Measurements from ENCODE around the gene TMEM151B. TPM values are rescaled to one million over a fixed set of nuclear protein-coding genes. Genes with fewer than 3 reads are reported as not detected.

TMEM151B gene
- not detected for total RNA-seq
- under 1 TPM in 2 of 3 donors, not detected in 1; 0.04 to 0.07 TPM for polyA plus RNA-seq
- long read RNA-seq, donor 1: 0 reads
- long read RNA-seq, donor 2: 0 reads

- WGBS, 3 donors: 15 to 50% (median 45%) methylated on average over 10 to 29 of the region's 29 CpGs
Observed at GRCh38 chr6:44269921-44270525, at the start of gene TMEM151B. Gene TMEM151B, plus strand, starts transcription at chr6:44270450. Its CDS starts 293 bp downstream, at chr6:44270743.

GRCh38 chr6:44220913-44221290, 49.3 kb upstream of the TMEM151B start:
- DNase-seq: no peak
- 65 to 78% (median 70%) methylated on average over 4 of the region's 4 CpGs for WGBS, 3 donors
- intact Hi-C loops (cut with DNase I): no loop called here

More at GRCh38 chr6:44269921-44270525, at the start of gene TMEM151B:
- DNase-seq (peak in 1 of 2 donors; percentile 48), ATAC-seq (no peak)
- Histone ChIP-seq H3K27ac (no peak within 1 kb of the TSS), H3K9me3 (no peaks in the 10 kb centered on the region), H3K4me1 (no peaks in the 10 kb centered on the region), H3K36me3 (ENCODE audit: insufficient read depth in 1 of 2, low read depth in 1 of 2) (no peaks in the 10 kb centered on the region), H3K27me3 (ENCODE audit: insufficient read depth in 3 of 3, low read length in 2 of 3) (peaks cover 0 to 29% (median 13%) of the 10 kb centered on the region in 3 donors), H3K4me3 (peak within 1 kb of the TSS; percentile 44)
- intact Hi-C loops (cut with DNase I): loop anchor here (5.0 kb wide), 2 partner anchors 37 to 67 kb away; no protein-coding TSS in a partner anchor
- TF ChIP-seq CTCF (IDR thresholded peaks at IDR 0.05): no peak

GRCh38 chr6:44221291-44221960, 48.8 kb upstream of the TMEM151B start:
- intact Hi-C loops (cut with DNase I): no loop called here
- Histone ChIP-seq H3K4me1 (peaks cover 61% of the 10 kb centered on the region), H3K36me3 (ENCODE audit: insufficient read depth in 1 of 2, low read depth in 1 of 2) (no peaks in the 10 kb centered on the region), H3K27ac (peak overlapping the region; percentile 87), H3K27me3 (ENCODE audit: insufficient read depth in 3 of 3, low read length in 2 of 3) (no peaks in the 10 kb centered on the region), H3K4me3 (peak overlapping the region; percentile 22), H3K9me3 (no peaks in the 10 kb centered on the region)
- 7 to 11% (median 7%) methylated on average over 4 of the region's 4 CpGs for WGBS, 3 donors
- peak; percentile 53 for TF ChIP-seq CTCF (IDR thresholded peaks at IDR 0.05)
- peak; percentile 78 to 85 (median 84) for ATAC-seq
- DNase-seq: peak; percentile 90 to 94

More at GRCh38 chr6:44220913-44221290, 49.3 kb upstream of the TMEM151B start:
- H3K4me3 ChIP-seq: no peak overlapping the region
- H3K4me1 ChIP-seq: peaks cover 60% of the 10 kb centered on the region
- no peaks in the 10 kb centered on the region for H3K9me3 ChIP-seq
- ATAC-seq: no peak
- H3K27ac ChIP-seq: peak overlapping the region; percentile 87
- TF ChIP-seq CTCF (IDR thresholded peaks at IDR 0.05): no peak
- no peaks in the 10 kb centered on the region for H3K36me3 ChIP-seq (ENCODE audit: insufficient read depth in 1 of 2, low read depth in 1 of 2)
- no peaks in the 10 kb centered on the region for H3K27me3 ChIP-seq (ENCODE audit: insufficient read depth in 3 of 3, low read length in 2 of 3)

DNA sequence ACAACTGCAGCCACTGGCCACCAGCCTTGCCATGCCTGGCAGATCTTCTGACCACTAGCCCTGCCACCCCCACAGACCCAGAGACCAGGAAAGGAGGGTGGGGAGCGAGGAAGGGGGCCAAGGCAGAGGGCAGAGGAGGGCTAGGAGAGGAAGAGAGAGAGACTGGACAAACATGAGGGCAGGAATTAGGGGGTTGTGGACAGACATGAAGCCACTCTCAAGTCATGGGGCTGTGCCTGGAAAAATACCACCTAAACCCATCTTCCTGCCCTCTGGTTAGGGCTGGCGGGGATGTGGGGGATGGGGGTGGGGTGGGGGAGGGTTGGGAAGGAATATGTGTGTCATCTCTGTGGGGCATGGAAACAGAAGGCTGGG, 48.3 kb upstream of the TMEM151B start:
- Histone ChIP-seq H3K4me3 (peak overlapping the region; percentile 22), H3K27ac (peak overlapping the region; percentile 87), H3K4me1 (peaks cover 59% of the 10 kb centered on the region), H3K36me3 (ENCODE audit: insufficient read depth in 1 of 2, low read depth in 1 of 2) (no peaks in the 10 kb centered on the region), H3K9me3 (no peaks in the 10 kb centered on the region), H3K27me3 (ENCODE audit: insufficient read depth in 3 of 3, low read length in 2 of 3) (no peaks in the 10 kb centered on the region)
- TF ChIP-seq CTCF (IDR thresholded peaks at IDR 0.05): no peak
- no peak for DNase-seq
- 72 to 83% (median 81%) methylated on average over 2 of the region's 2 CpGs for WGBS, 3 donors
- intact Hi-C loops (cut with DNase I): no loop called here
- ATAC-seq: no peak
